ENCODE measurements around the gene MMP3.

- TF ChIP-seq YY1 (IDR thresholded peaks at IDR 0.05; ENCODE audit: insufficient read depth, insufficient read length) (no peak), ZNF274 (IDR thresholded peaks at IDR 0.05; ENCODE audit: low read depth, low read length) (no peak), SUZ12 (IDR thresholded peaks at IDR 0.05; ENCODE audit: extremely low read depth, insufficient read depth, insufficient read length) (no peak)
Observed at GRCh38 chr11:102879801-102880200, 36.4 kb upstream of the MMP3 start.

Measured in NT2/D1 (cell line).